ENCODE results near the gene GRM2.

Gene GRM2

DNA sequence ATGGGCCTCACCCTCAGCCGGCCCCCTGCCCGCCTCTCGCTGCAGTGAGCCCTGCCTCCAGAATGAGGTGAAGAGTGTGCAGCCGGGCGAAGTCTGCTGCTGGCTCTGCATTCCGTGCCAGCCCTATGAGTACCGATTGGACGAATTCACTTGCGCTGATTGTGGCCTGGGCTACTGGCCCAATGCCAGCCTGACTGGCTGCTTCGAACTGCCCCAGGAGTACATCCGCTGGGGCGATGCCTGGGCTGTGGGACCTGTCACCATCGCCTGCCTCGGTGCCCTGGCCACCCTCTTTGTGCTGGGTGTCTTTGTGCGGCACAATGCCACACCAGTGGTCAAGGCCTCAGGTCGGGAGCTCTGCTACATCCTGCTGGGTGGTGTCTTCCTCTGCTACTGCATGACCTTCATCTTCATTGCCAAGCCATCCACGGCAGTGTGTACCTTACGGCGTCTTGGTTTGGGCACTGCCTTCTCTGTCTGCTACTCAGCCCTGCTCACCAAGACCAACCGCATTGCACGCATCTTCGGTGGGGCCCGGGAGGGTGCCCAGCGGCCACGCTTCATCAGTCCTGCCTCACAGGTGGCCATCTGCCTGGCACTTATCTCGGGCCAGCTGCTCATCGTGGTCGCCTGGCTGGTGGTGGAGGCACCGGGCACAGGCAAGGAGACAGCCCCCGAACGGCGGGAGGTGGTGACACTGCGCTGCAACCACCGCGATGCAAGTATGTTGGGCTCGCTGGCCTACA lies 8.5 kb downstream of the GRM2 start:
- no peaks in the 10 kb centered on the region for H3K36me3 ChIP-seq (ENCODE audit: control insufficient read depth, insufficient read depth, low read length)
- H3K9me3 ChIP-seq (ENCODE audit: control insufficient read depth, low read length) = no peaks in the 10 kb centered on the region
- no peak overlapping the region for H3K27ac ChIP-seq (ENCODE audit: low read depth, low read length, severe bottlenecking)
- WGBS, 2 experiments (ENCODE audit: insufficient coverage in 2 of 2) = 91 to 95% methylated on average over 36 of the region's 36 CpGs
- H3K4me1 ChIP-seq (ENCODE audit: control insufficient read depth, insufficient read depth, low read length, poor library complexity, severe bottlenecking) = no peaks in the 10 kb centered on the region
- H3K4me3 ChIP-seq (ENCODE audit: extremely low read depth, insufficient read depth, low read length, poor library complexity, severe bottlenecking) = no peak overlapping the region

DNA sequence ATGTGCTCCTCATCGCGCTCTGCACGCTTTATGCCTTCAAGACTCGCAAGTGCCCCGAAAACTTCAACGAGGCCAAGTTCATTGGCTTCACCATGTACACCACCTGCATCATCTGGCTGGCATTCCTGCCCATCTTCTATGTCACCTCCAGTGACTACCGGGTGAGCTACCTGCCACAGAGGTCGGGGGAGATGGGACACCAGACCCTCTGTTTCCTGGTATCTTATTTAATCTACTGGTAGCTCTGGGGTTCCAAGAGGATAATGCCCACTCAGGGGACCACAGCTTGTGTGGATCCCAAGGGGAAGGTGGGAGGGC lies 9.1 kb downstream of the GRM2 start:
- WGBS, 2 experiments (ENCODE audit: insufficient coverage in 2 of 2) = 94 to 96% methylated on average over 7 to 8 of the region's 8 CpGs
- Histone ChIP-seq H3K27ac (ENCODE audit: low read depth, low read length, severe bottlenecking) (no peak overlapping the region), H3K4me1 (ENCODE audit: control insufficient read depth, insufficient read depth, low read length, poor library complexity, severe bottlenecking) (no peaks in the 10 kb centered on the region), H3K4me3 (ENCODE audit: extremely low read depth, insufficient read depth, low read length, poor library complexity, severe bottlenecking) (no peak overlapping the region), H3K36me3 (ENCODE audit: control insufficient read depth, insufficient read depth, low read length) (no peaks in the 10 kb centered on the region), H3K9me3 (ENCODE audit: control insufficient read depth, low read length) (no peaks in the 10 kb centered on the region)

DNA sequence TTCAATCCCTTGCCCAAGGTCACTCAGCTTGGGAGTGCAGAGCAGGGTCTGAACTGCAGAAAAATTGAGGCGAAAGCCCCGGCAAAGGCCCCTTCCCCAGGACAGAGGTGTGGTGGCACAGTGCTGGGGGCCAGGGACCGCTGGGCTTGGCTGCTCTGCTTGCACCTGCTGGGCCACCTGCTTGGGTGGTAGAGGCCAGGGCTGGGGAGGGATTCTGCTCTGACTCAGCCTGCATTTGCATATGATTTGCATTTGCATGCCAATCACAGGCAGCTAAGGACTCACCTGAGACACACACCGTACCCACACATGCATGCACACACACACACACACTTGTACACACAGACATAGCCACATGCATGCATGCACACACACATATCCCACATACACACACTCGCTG lies 9.9 kb downstream of the GRM2 start:
- Histone ChIP-seq H3K4me3 (ENCODE audit: extremely low read depth, insufficient read depth, low read length, poor library complexity, severe bottlenecking) (no peak overlapping the region), H3K4me1 (ENCODE audit: control insufficient read depth, insufficient read depth, low read length, poor library complexity, severe bottlenecking) (no peaks in the 10 kb centered on the region), H3K9me3 (ENCODE audit: control insufficient read depth, low read length) (no peaks in the 10 kb centered on the region), H3K36me3 (ENCODE audit: control insufficient read depth, insufficient read depth, low read length) (no peaks in the 10 kb centered on the region), H3K27ac (ENCODE audit: low read depth, low read length, severe bottlenecking) (no peak overlapping the region)
- WGBS, 2 experiments (ENCODE audit: insufficient coverage in 2 of 2) = 76 to 81% methylated on average over 2 to 5 of the region's 5 CpGs

DNA sequence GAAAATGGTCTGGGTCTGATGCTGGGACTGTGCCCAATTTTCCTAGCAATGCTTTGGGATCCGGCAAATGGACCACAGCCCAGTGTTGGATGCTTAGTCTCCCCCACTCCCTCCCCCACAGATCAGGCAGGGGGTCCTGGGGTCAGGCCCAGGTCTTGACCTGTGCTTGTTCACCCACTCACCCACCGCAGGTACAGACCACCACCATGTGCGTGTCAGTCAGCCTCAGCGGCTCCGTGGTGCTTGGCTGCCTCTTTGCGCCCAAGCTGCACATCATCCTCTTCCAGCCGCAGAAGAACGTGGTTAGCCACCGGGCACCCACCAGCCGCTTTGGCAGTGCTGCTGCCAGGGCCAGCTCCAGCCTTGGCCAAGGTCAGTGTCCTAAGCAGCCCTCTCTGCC lies 10.6 kb downstream of the GRM2 start:
- no peak overlapping the region for H3K4me3 ChIP-seq (ENCODE audit: extremely low read depth, insufficient read depth, low read length, poor library complexity, severe bottlenecking)
- no peaks in the 10 kb centered on the region for H3K36me3 ChIP-seq (ENCODE audit: control insufficient read depth, insufficient read depth, low read length)
- 91 to 96% methylated on average over 6 to 10 of the region's 10 CpGs for WGBS, 2 experiments (ENCODE audit: insufficient coverage in 2 of 2)
- no peaks in the 10 kb centered on the region for H3K9me3 ChIP-seq (ENCODE audit: control insufficient read depth, low read length)
- no peak overlapping the region for H3K27ac ChIP-seq (ENCODE audit: low read depth, low read length, severe bottlenecking)
- H3K4me1 ChIP-seq (ENCODE audit: control insufficient read depth, insufficient read depth, low read length, poor library complexity, severe bottlenecking) = no peaks in the 10 kb centered on the region

DNA sequence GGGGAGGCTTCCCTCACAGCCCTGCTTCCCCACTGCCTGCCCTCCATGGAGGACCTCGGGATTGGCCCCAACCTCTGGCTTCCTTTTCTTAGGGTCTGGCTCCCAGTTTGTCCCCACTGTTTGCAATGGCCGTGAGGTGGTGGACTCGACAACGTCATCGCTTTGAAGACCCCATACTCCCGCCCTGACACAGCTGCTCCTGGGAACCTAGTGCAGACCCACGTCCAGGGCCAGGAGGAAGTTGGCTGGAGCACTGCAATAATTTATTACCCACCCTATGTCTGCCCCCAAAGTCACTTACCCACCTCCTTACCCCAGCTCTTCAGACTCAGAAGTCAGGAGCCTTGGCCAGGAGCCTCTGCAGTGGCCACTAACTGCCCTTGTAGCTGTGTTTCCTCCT lies 11.1 kb downstream of the GRM2 start:
- Histone ChIP-seq H3K36me3 (ENCODE audit: control insufficient read depth, insufficient read depth, low read length) (no peaks in the 10 kb centered on the region), H3K4me1 (ENCODE audit: control insufficient read depth, insufficient read depth, low read length, poor library complexity, severe bottlenecking) (no peaks in the 10 kb centered on the region), H3K9me3 (ENCODE audit: control insufficient read depth, low read length) (no peaks in the 10 kb centered on the region), H3K27ac (ENCODE audit: low read depth, low read length, severe bottlenecking) (no peak overlapping the region), H3K4me3 (ENCODE audit: extremely low read depth, insufficient read depth, low read length, poor library complexity, severe bottlenecking) (no peak overlapping the region)
- WGBS, 2 experiments (ENCODE audit: insufficient coverage in 2 of 2) = 84 to 97% methylated on average over 7 of the region's 7 CpGs

DNA sequence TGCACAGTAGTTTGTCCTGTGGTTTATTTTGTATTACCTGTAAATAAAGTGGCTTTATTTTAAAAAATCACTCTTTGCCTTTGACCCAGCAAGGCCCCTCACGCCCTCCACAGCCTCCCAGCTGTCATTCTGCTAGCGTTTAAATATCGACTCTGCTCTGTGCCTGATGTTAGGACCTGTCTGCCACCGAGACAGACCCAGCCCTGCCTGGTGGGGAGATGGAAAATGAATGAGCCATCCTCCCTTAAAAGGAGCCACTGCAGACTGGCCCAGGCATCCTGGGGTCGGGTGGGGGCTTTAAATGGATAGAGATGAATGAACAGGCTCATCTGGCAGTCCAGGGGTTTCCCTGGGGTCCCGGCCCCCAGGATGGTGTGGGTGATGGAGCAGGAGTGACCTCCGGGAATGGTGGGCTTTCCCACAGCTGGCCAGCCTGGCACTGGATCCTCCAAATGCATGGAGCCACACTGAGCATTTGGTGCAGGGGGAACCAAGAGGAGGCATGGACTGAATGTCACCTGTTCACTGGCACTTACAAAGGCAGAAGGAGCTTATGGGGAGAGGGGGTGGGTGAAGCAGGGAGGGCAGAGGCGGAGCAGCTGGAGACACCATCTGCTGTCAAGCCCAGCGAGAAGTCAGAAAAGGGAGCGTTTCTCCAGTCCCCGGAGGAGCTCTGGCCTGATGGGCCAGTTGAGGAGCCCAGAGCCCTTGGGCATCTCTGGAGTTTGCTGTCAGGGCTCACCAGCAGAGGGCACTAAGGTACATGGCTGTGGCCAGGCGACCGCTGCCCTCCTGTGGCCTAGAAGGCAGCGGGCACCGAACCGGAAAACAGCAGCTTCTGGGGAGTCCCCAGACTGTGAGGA lies 11.9 kb downstream of the GRM2 start:
- 48% methylated on average over 9 to 13 of the region's 16 CpGs for WGBS, 2 experiments (ENCODE audit: insufficient coverage in 2 of 2)
- no peak overlapping the region for H3K27ac ChIP-seq (ENCODE audit: low read depth, low read length, severe bottlenecking)

DNA sequence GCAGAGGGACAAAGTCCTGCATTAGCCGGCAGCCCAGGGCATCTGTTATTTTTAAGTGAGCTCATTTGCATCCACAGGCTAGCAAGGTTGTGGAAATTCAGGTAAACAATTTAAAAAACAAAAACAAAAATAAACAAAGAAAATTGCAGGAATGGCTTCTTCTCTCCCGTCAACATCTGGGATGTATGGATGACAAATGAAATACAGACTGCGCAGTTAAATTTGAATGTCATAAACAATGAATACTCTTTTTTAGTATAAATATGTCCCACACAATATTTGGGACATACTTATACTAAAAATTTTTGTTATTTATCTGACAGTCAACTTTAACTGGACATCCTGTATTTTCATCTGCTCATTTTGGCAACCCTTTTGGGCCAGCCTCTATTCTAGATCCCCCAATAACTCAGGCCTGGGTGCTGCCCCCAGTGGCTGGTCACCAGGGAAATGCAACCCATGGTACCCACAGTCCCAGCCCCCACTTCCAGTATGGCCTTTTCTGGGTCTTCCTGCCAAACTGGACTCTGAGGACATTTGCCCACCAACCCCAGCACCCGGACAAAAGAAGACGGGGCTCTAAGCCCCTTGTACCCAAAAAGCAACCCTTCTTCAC lies 12.7 kb downstream of the GRM2 start:
- Histone ChIP-seq H3K27ac (ENCODE audit: low read depth, low read length, severe bottlenecking) (no peak overlapping the region), H3K9me3 (ENCODE audit: control insufficient read depth, low read length) (no peaks in the 10 kb centered on the region), H3K36me3 (ENCODE audit: control insufficient read depth, insufficient read depth, low read length) (no peaks in the 10 kb centered on the region), H3K4me1 (ENCODE audit: control insufficient read depth, insufficient read depth, low read length, poor library complexity, severe bottlenecking) (no peaks in the 10 kb centered on the region), H3K4me3 (ENCODE audit: extremely low read depth, insufficient read depth, low read length, poor library complexity, severe bottlenecking) (no peak overlapping the region)
- WGBS, 2 experiments (ENCODE audit: insufficient coverage in 2 of 2) = 0 to 20% methylated on average over 1 of the region's 5 CpGs

More for the DNA sequence above, 11.9 kb downstream of the GRM2 start:
- Histone ChIP-seq H3K9me3 (ENCODE audit: control insufficient read depth, low read length) (no peaks in the 10 kb centered on the region), H3K4me1 (ENCODE audit: control insufficient read depth, insufficient read depth, low read length, poor library complexity, severe bottlenecking) (no peaks in the 10 kb centered on the region), H3K4me3 (ENCODE audit: extremely low read depth, insufficient read depth, low read length, poor library complexity, severe bottlenecking) (no peak overlapping the region), H3K36me3 (ENCODE audit: control insufficient read depth, insufficient read depth, low read length) (no peaks in the 10 kb centered on the region)

DNA sequence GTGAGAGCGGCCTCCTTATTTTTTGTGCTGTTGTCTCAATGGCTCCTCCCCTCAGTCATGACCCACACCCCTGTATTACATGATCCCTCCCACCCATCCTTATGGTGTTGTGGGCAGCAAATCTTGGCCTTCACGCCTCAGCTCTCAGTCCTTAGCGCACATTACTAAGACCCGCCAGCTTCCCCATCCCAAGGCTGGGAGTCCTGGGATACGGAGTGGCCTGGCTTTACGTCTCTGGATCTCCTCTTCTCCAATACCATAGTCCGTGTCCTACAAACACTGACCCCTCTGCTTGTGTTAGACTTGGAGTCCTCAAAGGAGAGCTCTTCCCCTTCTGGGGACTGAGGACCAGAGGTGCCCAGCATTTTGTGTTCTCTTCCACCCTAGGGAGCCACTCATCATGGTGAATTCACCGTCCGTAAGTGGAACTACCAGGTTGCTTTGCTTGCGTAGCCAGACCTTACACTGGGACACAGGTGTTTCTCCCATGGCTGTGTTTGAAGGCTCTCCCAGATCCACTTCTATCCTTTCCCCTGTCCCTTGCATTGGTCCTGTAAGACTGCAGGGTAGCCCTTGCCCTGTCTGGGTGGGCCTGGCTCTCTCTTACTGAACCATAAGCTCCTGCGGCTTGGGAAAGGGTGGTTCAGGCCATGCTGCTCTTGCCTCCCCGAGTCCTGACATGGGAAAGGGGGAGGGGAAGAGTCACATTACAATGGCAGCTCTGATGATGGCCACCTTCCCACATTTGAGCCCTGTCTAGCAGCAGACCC lies 13.6 kb downstream of the GRM2 start:
- H3K9me3 ChIP-seq (ENCODE audit: control insufficient read depth, low read length) = no peaks in the 10 kb centered on the region
- H3K27ac ChIP-seq (ENCODE audit: low read depth, low read length, severe bottlenecking) = no peak overlapping the region
- WGBS, 2 experiments (ENCODE audit: insufficient coverage in 2 of 2) = 88 to 92% methylated on average over 9 to 12 of the region's 12 CpGs
- H3K4me3 ChIP-seq (ENCODE audit: extremely low read depth, insufficient read depth, low read length, poor library complexity, severe bottlenecking) = no peak overlapping the region
- H3K4me1 ChIP-seq (ENCODE audit: control insufficient read depth, insufficient read depth, low read length, poor library complexity, severe bottlenecking) = no peaks in the 10 kb centered on the region
- H3K36me3 ChIP-seq (ENCODE audit: control insufficient read depth, insufficient read depth, low read length) = no peaks in the 10 kb centered on the region

DNA sequence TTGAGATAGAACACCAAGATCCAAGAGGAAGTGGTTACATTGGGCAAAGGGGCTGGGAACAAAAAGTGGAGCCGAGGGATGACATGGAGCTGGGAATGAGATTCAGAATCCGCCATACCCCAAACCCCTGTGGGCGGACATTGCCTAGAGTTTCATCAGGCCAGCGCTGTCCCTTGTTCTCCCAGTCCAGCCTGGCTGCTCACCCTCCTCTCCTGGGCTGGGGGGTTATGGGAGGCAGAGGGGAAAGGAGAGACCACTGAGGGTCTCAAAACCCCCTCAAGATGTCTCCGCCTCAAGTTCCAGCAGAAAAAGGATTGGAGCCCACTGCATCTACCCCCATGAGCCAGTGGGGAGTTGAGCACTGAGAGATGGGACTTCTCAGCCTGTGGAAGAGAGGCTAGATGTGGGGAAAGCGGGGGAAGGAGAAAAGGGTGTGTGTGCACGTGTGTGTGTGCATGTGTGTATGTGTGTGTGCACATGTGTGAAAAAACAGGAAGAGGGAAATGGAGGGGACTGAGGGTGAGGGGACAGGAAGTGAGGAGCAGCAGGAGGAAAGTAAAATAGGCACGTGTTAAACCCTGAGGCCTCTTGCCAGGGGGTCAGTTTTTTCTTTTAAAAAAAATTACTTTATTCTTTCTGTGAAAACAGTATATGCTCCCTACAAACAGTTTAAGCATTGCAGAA lies 14.3 kb downstream of the GRM2 start:
- 87% methylated on average over 2 to 4 of the region's 8 CpGs for WGBS, 2 experiments (ENCODE audit: insufficient coverage in 2 of 2)
- Histone ChIP-seq H3K4me1 (ENCODE audit: control insufficient read depth, insufficient read depth, low read length, poor library complexity, severe bottlenecking) (no peaks in the 10 kb centered on the region), H3K4me3 (ENCODE audit: extremely low read depth, insufficient read depth, low read length, poor library complexity, severe bottlenecking) (no peak overlapping the region), H3K9me3 (ENCODE audit: control insufficient read depth, low read length) (no peaks in the 10 kb centered on the region), H3K27ac (ENCODE audit: low read depth, low read length, severe bottlenecking) (no peak overlapping the region), H3K36me3 (ENCODE audit: control insufficient read depth, insufficient read depth, low read length) (no peaks in the 10 kb centered on the region)

DNA sequence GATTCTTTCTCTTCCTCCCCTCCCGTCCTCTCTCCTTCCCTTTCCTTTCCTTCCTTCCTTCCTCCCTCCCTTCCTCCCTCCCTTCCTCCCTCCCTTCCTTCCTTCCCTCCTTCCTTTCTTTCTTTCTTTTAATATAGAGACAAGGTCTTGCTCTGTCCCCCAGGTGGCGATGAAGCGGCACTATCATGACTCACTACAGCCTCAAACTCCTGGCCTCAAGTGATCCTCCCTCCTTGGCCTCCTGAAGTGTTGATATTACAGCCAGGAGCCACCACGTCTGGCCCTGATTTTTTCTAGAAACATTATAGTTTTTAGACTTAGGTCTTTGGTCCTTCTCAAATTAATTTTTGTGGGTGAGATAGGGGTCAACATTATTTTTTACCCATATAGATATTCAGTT lies 15.5 kb downstream of the GRM2 start:
- Histone ChIP-seq H3K27ac (ENCODE audit: low read depth, low read length, severe bottlenecking) (no peak overlapping the region), H3K9me3 (ENCODE audit: control insufficient read depth, low read length) (no peaks in the 10 kb centered on the region), H3K4me1 (ENCODE audit: control insufficient read depth, insufficient read depth, low read length, poor library complexity, severe bottlenecking) (no peaks in the 10 kb centered on the region), H3K4me3 (ENCODE audit: extremely low read depth, insufficient read depth, low read length, poor library complexity, severe bottlenecking) (no peak overlapping the region), H3K36me3 (ENCODE audit: control insufficient read depth, insufficient read depth, low read length) (no peaks in the 10 kb centered on the region)
- WGBS, 2 experiments (ENCODE audit: insufficient coverage in 2 of 2) = 80 to 87% methylated on average over 2 to 4 of the region's 4 CpGs
